C4-2B (cell line): Measurements from ENCODE around the gene TRPM8.

Source experiments
- CTCF ChIP-seq: fragments of 450-650 bp; conservative IDR thresholded peaks from 2 replicates; pipeline ENCODE4 v1.5.1; 2017; ENCODE audit warnings: mild to moderate bottlenecking
- ZFX ChIP-seq: fragments of 450-650 bp; IDR thresholded peaks from 2 replicates; pipeline ENCODE4 v1.6.1; 2017

- TF ChIP-seq CTCF (no peak), ZFX (no peak)
Observed at GRCh38 chr2:233901884-233902283, 15.3 kb upstream of the TRPM8 start.
